ENCODE measurements around the gene CCDC197.

The CCDC197 gene

DNA sequence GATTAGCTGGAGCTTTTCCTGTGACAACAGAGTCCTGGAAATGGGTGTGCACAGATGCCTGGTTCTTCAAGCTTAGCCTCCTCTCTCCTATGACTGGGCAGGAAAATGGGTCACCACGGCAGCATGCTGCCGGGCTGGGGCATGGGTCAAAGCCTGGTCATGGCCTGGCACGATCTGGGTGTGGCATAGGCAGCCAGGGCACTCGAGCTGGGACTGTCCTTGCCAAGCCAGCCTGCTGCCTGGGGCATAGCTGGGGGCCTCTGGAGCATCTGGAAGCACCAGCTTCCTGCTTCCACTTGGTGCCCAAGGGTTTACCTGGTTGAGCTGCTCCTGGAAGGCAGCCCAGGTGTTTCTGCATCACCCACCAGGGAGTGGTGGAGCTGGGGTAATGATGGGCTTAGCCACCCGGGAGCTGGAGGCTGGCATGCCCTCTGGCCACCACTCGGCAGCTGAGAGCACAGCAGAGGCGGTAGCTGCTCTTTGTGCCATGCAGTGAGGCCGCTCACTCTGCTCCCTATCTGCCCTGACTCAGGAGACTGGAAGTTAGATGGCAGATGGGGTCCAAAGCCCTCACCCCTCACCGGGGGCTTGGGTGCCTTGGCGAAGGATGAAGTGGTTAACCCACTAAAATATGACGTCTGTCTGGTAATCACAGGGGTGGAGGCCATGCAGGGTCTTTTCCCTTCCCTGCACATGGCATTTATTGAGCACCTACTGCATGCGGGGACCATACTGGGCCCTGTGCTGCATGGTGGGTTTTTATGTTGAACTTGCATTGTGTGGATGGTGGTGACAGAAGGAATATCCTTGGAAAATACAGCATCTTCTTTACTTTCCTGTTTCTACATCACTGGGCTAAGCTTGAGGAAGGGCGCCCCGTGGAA lies 30.7 kb downstream of the CCDC197 start:
- Histone ChIP-seq H3K36me3 (ENCODE audit: control insufficient read depth, insufficient read depth, low read length) (no peaks in the 10 kb centered on the region), H3K27ac (ENCODE audit: low read depth, low read length, severe bottlenecking) (no peak overlapping the region), H3K9me3 (ENCODE audit: control insufficient read depth, low read length) (no peaks in the 10 kb centered on the region), H3K4me1 (ENCODE audit: control insufficient read depth, insufficient read depth, low read length, poor library complexity, severe bottlenecking) (no peaks in the 10 kb centered on the region), H3K4me3 (ENCODE audit: extremely low read depth, insufficient read depth, low read length, poor library complexity, severe bottlenecking) (no peak overlapping the region)
- 93 to 96% methylated on average over 10 to 12 of the region's 14 CpGs for WGBS, 2 experiments (ENCODE audit: insufficient coverage in 2 of 2)

- H3K4me3 ChIP-seq (ENCODE audit: extremely low read depth, insufficient read depth, low read length, poor library complexity, severe bottlenecking), result no peak overlapping the region
- 83 to 95% methylated on average over 4 of the region's 4 CpGs for WGBS, 2 experiments (ENCODE audit: insufficient coverage in 2 of 2)
- H3K27ac ChIP-seq (ENCODE audit: low read depth, low read length, severe bottlenecking), result no peak overlapping the region
- H3K36me3 ChIP-seq (ENCODE audit: control insufficient read depth, insufficient read depth, low read length), result no peaks in the 10 kb centered on the region
- no peaks in the 10 kb centered on the region for H3K9me3 ChIP-seq (ENCODE audit: control insufficient read depth, low read length)
- no peaks in the 10 kb centered on the region for H3K4me1 ChIP-seq (ENCODE audit: control insufficient read depth, insufficient read depth, low read length, poor library complexity, severe bottlenecking)
Observed at GRCh38 chr14:94028450-94028826, 31.3 kb downstream of the CCDC197 start.

GRCh38 chr14:94029265-94029664 lies 32.2 kb downstream of the CCDC197 start:
- H3K4me3 ChIP-seq (ENCODE audit: extremely low read depth, insufficient read depth, low read length, poor library complexity, severe bottlenecking), result no peak overlapping the region
- WGBS, 2 experiments (ENCODE audit: insufficient coverage in 2 of 2), result 84 to 91% methylated on average over 3 to 4 of the region's 4 CpGs
- no peaks in the 10 kb centered on the region for H3K9me3 ChIP-seq (ENCODE audit: control insufficient read depth, low read length)
- no peaks in the 10 kb centered on the region for H3K36me3 ChIP-seq (ENCODE audit: control insufficient read depth, insufficient read depth, low read length)
- H3K4me1 ChIP-seq (ENCODE audit: control insufficient read depth, insufficient read depth, low read length, poor library complexity, severe bottlenecking), result no peaks in the 10 kb centered on the region
- H3K27ac ChIP-seq (ENCODE audit: low read depth, low read length, severe bottlenecking), result no peak overlapping the region

GRCh38 chr14:94029671-94030203 lies 32.6 kb downstream of the CCDC197 start:
- Histone ChIP-seq H3K4me1 (ENCODE audit: control insufficient read depth, insufficient read depth, low read length, poor library complexity, severe bottlenecking) (no peaks in the 10 kb centered on the region), H3K27ac (ENCODE audit: low read depth, low read length, severe bottlenecking) (no peak overlapping the region), H3K4me3 (ENCODE audit: extremely low read depth, insufficient read depth, low read length, poor library complexity, severe bottlenecking) (no peak overlapping the region), H3K9me3 (ENCODE audit: control insufficient read depth, low read length) (no peaks in the 10 kb centered on the region), H3K36me3 (ENCODE audit: control insufficient read depth, insufficient read depth, low read length) (no peaks in the 10 kb centered on the region)
- WGBS, 2 experiments (ENCODE audit: insufficient coverage in 2 of 2), result 94 to 97% methylated on average over 6 to 7 of the region's 7 CpGs

GRCh38 chr14:94030571-94030970 lies 33.5 kb downstream of the CCDC197 start:
- H3K36me3 ChIP-seq (ENCODE audit: control insufficient read depth, insufficient read depth, low read length), result no peaks in the 10 kb centered on the region
- no peak overlapping the region for H3K4me3 ChIP-seq (ENCODE audit: extremely low read depth, insufficient read depth, low read length, poor library complexity, severe bottlenecking)
- WGBS, 2 experiments (ENCODE audit: insufficient coverage in 2 of 2), result 93 to 100% methylated on average over 9 of the region's 14 CpGs
- H3K4me1 ChIP-seq (ENCODE audit: control insufficient read depth, insufficient read depth, low read length, poor library complexity, severe bottlenecking), result no peaks in the 10 kb centered on the region
- no peaks in the 10 kb centered on the region for H3K9me3 ChIP-seq (ENCODE audit: control insufficient read depth, low read length)
- H3K27ac ChIP-seq (ENCODE audit: low read depth, low read length, severe bottlenecking), result no peak overlapping the region

- WGBS, 2 experiments (ENCODE audit: insufficient coverage in 2 of 2), result 78 to 90% methylated on average over 5 to 7 of the region's 8 CpGs
- Histone ChIP-seq H3K36me3 (ENCODE audit: control insufficient read depth, insufficient read depth, low read length) (no peaks in the 10 kb centered on the region), H3K27ac (ENCODE audit: low read depth, low read length, severe bottlenecking) (no peak overlapping the region), H3K4me3 (ENCODE audit: extremely low read depth, insufficient read depth, low read length, poor library complexity, severe bottlenecking) (no peak overlapping the region), H3K4me1 (ENCODE audit: control insufficient read depth, insufficient read depth, low read length, poor library complexity, severe bottlenecking) (no peaks in the 10 kb centered on the region), H3K9me3 (ENCODE audit: control insufficient read depth, low read length) (no peaks in the 10 kb centered on the region)
Observed at GRCh38 chr14:94031161-94031882, 34.2 kb downstream of the CCDC197 start.

- H3K4me3 ChIP-seq (ENCODE audit: extremely low read depth, insufficient read depth, low read length, poor library complexity, severe bottlenecking), result no peak overlapping the region
- H3K4me1 ChIP-seq (ENCODE audit: control insufficient read depth, insufficient read depth, low read length, poor library complexity, severe bottlenecking), result no peaks in the 10 kb centered on the region
- no peak overlapping the region for H3K27ac ChIP-seq (ENCODE audit: low read depth, low read length, severe bottlenecking)
- H3K9me3 ChIP-seq (ENCODE audit: control insufficient read depth, low read length), result no peaks in the 10 kb centered on the region
- no peaks in the 10 kb centered on the region for H3K36me3 ChIP-seq (ENCODE audit: control insufficient read depth, insufficient read depth, low read length)
- WGBS, 2 experiments (ENCODE audit: insufficient coverage in 2 of 2), result 93 to 94% methylated on average over 2 to 5 of the region's 7 CpGs
Observed at GRCh38 chr14:94031883-94032279, 34.8 kb downstream of the CCDC197 start.

- no peaks in the 10 kb centered on the region for H3K9me3 ChIP-seq (ENCODE audit: control insufficient read depth, low read length)
- no peak overlapping the region for H3K27ac ChIP-seq (ENCODE audit: low read depth, low read length, severe bottlenecking)
- no peaks in the 10 kb centered on the region for H3K36me3 ChIP-seq (ENCODE audit: control insufficient read depth, insufficient read depth, low read length)
- no peaks in the 10 kb centered on the region for H3K4me1 ChIP-seq (ENCODE audit: control insufficient read depth, insufficient read depth, low read length, poor library complexity, severe bottlenecking)
- H3K4me3 ChIP-seq (ENCODE audit: extremely low read depth, insufficient read depth, low read length, poor library complexity, severe bottlenecking), result no peak overlapping the region
- 80% methylated on average over 1 of the region's 3 CpGs; no CpG with 5 or more reads in 1 of the 2 experiments for WGBS, 2 experiments (ENCODE audit: insufficient coverage in 2 of 2)
Observed at GRCh38 chr14:94034886-94035285, 37.8 kb downstream of the CCDC197 start.

- H3K9me3 ChIP-seq (ENCODE audit: control insufficient read depth, low read length), result no peaks in the 10 kb centered on the region
- H3K4me1 ChIP-seq (ENCODE audit: control insufficient read depth, insufficient read depth, low read length, poor library complexity, severe bottlenecking), result no peaks in the 10 kb centered on the region
- H3K4me3 ChIP-seq (ENCODE audit: extremely low read depth, insufficient read depth, low read length, poor library complexity, severe bottlenecking), result no peak overlapping the region
- 44 to 46% methylated on average over 6 to 8 of the region's 12 CpGs for WGBS, 2 experiments (ENCODE audit: insufficient coverage in 2 of 2)
- no peak overlapping the region for H3K27ac ChIP-seq (ENCODE audit: low read depth, low read length, severe bottlenecking)
- no peaks in the 10 kb centered on the region for H3K36me3 ChIP-seq (ENCODE audit: control insufficient read depth, insufficient read depth, low read length)
Observed at GRCh38 chr14:94036313-94037167, 39.4 kb downstream of the CCDC197 start.

DNA sequence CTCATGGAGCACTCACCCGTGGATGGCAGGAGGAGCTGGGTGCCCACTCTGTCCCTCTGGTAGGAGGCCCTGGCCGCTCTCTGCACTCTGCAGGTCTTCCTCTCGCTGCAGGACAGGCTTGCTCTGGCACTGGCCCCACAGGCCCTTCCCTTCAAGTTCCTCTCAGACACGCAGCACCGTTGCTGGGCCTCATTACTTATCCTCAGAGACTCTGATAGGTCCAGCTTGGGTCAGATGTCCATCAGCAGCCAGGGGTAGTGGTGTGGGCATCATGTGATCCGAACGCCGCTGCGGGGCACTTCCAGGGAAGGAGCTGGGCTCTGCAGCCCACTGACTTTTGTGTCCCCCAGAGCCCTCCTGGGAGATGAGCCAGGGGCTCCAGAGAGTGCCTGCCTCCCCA lies 40.9 kb downstream of the CCDC197 start:
- no peak overlapping the region for H3K27ac ChIP-seq (ENCODE audit: low read depth, low read length, severe bottlenecking)
- no peaks in the 10 kb centered on the region for H3K9me3 ChIP-seq (ENCODE audit: control insufficient read depth, low read length)
- no peaks in the 10 kb centered on the region for H3K36me3 ChIP-seq (ENCODE audit: control insufficient read depth, insufficient read depth, low read length)
- H3K4me1 ChIP-seq (ENCODE audit: control insufficient read depth, insufficient read depth, low read length, poor library complexity, severe bottlenecking), result no peaks in the 10 kb centered on the region
- 89 to 96% methylated on average over 9 of the region's 9 CpGs for WGBS, 2 experiments (ENCODE audit: insufficient coverage in 2 of 2)
- no peak overlapping the region for H3K4me3 ChIP-seq (ENCODE audit: extremely low read depth, insufficient read depth, low read length, poor library complexity, severe bottlenecking)

All from mesodermal cell (in vitro differentiated cells).